ENCODE results near the gene PRTN3.

The PRTN3 gene, protein sequence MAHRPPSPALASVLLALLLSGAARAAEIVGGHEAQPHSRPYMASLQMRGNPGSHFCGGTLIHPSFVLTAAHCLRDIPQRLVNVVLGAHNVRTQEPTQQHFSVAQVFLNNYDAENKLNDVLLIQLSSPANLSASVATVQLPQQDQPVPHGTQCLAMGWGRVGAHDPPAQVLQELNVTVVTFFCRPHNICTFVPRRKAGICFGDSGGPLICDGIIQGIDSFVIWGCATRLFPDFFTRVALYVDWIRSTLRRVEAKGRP

GRCh38 chr19:840519-841206, at the start of gene PRTN3:
PRTN3 (plus strand) TSS chr19:840999; CDS start chr19:841009, 10 bp downstream.
- DNase-seq, result no peak

- no peak for DNase-seq
Measured at GRCh38 chr19:791007-791566, 49.7 kb upstream of the PRTN3 start.

DNA sequence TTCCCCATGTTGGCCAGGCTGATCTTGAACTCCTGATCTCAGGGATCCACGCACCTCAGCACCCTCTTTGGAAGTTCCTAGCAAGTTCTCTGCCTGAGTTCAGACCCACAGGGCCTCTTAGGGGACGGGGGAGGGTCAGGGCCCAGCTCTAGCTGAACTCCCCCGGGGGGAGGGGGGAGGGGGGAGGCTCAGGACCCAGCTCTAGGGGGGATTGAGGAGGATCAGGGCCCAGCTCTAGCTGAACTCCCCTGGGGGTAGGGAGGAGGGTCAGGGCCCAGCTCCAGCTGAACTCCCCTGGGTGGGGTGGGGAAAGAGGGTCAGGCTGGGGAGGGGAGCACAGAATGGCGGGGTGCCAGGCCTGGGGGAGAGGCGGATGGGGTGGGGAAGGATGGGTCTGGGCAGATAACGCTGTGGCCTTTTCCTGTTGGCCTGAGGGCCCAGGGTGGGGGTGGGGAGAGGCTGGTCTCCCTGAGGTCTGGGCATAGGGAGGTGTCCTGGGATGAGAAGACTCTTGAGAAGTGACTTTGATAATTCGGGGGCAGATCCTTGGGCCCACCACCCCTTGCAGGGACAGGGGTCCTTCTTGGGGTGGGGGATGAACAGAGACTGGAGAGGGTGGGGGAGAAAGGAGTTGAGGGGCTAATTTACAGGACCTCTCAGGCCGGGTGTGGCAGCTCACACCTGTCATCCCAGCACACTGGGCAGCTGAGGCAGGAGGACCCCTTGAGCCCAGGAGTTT, 49.1 kb upstream of the PRTN3 start:
- no peak for DNase-seq

DNA sequence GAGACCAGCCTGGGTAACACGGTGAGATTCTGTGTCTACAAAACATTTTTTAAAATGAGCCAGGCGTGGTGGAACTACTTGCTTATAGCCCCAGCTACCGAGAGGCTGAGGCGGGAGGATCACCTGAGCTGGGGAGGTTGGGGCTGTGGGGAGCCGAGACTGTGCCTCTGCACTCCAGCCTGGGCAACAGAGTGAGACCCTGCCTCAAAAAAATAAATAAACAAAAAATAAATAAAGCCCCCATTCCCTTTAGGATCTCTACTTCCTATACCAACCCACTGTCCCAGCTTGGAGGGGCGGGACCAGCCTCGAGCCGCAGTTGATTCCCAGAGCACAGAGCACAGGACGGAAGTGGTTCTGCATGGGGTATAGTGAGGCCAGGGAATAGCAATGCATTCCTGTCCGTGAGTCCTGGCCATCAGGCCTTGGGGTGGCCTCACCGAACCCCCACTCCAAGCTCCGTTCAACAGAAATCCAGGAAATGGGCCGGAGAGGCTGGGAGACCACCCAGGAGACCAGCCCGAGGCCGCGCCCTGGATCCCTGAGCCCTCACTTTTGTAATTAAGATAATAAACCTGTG, 48.4 kb upstream of the PRTN3 start:
- DNase-seq, result no peak

- no peak for DNase-seq
Measured at GRCh38 chr19:793806-794205, 47.0 kb upstream of the PRTN3 start.

- no peak for DNase-seq
Measured at GRCh38 chr19:795073-795611, 45.7 kb upstream of the PRTN3 start.

DNA sequence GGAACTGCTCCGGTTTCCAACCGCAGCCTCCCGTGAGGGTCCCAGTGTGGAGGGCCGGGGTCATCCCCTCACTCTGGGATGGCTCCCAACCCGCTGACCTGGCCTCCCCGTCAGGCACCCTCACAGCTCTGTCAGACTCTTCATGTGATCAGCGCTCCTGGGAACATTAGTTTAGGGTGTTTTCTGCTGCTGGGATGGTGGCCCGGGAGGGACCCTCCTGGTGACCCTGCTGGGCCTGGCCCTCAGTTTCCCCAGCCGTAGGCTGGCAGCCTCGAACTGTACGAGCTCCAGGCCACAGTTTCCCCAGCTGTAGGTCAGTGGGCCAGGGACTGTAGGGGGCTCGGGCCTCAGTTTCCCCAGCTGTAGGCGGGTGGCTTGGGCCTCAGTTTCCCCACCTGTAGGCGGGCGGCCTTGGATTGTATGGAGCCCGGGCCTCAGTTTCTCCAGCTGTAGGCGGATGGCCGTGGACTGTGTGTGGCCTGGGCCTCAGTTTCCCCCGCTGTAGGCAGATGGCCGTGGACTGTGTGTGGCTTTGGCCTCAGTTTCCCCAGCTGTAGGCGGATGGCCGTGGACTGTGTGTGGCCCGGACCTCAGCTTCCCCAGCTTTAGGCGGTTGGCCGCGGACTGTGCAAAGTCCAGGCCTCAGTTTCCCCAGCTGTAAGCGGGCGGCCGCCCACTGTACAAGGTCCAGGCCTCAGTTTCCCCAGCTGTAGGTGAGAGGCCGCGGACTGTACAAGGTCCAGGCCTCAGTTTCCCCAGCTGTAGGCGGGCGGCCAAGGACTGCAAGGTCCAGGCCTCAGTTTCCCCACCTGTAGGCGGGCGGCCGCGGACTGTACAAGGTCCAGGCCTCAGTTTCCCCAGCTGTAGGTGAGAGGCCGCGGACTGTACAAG, 44.9 kb upstream of the PRTN3 start:
- no peak for DNase-seq

- DNase-seq, result peak; percentile 100
Measured at GRCh38 chr19:796692-797527, 43.9 kb upstream of the PRTN3 start, which contains the start of gene PTBP1. PTBP1 (plus strand) TSS chr19:797452; CDS start chr19:797498, 46 bp downstream.

GRCh38 chr19:797528-798414, 43.0 kb upstream of the PRTN3 start:
- DNase-seq, result peak; percentile 91

DNA sequence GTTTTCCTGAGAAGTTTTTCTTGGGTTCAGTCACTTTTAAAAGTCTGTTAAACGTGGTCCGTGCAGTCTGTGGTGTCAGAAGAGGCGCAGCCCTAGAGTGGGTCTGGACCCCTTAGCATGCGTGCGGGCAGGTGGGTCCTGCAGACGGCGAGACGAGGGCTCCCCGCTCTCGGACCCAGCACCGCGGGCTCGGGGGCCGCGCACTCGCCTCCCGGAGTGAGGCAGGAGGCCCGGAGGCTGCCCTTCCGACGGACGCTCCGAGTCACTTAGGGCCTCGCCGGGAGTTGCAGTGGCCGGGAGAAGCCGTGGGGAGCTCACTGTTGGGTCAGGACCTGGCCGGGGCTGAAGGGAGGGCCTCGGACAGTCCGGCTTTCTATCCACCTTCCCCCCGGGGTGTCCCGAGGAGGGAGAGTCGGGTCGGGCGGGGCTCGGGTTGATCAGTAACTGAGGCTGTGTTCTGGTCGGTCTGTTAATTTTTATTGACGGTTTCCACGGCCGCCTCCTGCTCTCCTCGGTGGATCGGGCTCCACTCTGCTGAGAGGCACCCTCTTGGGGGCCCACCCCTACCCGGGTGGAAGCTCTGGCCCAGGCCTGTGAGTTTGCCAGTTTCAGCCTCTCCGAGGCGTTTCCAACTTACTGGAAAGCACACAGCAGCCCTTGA, 42.3 kb upstream of the PRTN3 start:
- no peak for DNase-seq

GRCh38 chr19:799076-799881, 41.5 kb upstream of the PRTN3 start:
- DNase-seq, result peak; percentile 61

- DNase-seq, result no peak
Measured at GRCh38 chr19:800360-801029, 40.3 kb upstream of the PRTN3 start.

DNA sequence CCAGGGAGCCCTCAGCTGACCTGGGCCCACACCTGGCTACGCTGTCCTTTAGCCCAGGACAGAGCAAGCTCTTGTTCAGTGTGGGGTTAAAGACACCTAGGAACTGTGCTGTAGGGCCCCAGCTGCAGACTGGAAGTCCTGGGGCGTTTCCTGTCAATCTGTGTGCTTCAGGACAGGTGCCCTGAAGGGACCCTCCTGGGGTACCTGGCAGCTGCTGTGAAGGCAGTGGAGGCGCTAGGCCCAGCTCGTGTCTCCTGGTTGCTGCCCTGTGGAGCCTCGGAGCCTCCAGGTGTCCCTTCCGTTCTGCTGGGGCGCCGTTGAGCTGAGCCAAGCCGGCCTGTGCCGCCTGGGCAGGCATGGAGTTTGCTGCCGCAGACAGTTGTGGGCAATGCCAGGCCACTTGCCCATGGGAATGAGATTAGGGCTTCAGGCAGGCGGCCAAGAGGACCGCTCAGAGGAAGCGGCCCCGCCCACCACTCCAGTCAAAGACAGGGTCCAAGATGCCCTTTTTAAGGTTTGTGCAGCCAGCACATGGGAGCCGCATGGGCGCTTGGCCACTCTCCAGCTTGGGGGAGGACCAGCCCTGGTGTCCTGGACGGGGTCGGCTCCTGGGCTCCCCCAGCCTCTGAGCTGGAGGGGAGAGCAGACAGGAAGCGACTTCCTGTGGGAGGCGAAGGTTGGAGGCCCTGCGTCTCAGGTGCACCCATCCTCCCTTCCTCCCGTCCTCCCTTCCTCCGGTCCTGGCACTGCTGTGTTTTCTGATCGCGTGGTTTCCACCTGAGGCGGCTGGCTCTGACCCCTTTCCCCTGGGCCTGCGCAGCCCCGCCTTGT, 39.6 kb upstream of the PRTN3 start:
- peak; percentile 45 for DNase-seq

- DNase-seq, result no peak
Measured at GRCh38 chr19:801861-802497, 38.8 kb upstream of the PRTN3 start.

GRCh38 chr19:802498-803098, 38.2 kb upstream of the PRTN3 start:
- no peak for DNase-seq

DNA sequence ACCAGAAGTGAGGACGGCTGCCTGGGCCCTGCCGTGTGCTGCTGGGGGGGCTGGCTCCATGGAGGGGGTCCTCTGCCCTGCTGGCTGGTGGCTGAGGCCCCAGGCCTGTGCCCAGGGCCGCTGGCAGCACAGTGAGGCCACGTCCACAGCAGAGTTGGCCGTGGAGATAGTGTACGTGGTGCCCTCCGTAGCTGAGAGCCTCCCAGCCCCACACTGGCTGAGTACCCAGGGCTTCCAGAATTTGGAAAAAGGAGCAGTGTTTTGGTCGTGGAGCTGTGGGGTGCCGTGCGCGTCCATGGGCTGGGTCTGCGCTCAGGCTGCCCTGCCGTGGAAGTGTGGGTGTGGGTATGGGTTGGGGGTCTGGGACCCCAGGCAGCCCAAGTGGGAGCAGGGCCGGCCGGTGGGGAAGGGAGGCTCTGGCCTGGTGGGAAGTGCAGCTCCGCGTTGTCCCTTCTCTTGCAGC, 37.7 kb upstream of the PRTN3 start:
- no peak for DNase-seq
